HUES6 (cell line): ENCODE measurements around the gene IFT20.

ENCODE experiments used
- H3K27ac ChIP-seq: 2 replicates; pipeline ENCODE4 v1.7.0; 2013; ENCODE audit warnings: low read depth, mild to moderate bottlenecking, low read length, inconsistent platforms
- H3K27me3 ChIP-seq: 2 replicates; pipeline ENCODE4 v1.6.1; 2013; ENCODE audit warnings: low read length; ENCODE audit not compliant: control insufficient read depth, insufficient read depth
- H3K36me3 ChIP-seq: 2 replicates; pipeline ENCODE4 v1.6.1; 2013; ENCODE audit warnings: low read length; ENCODE audit not compliant: control insufficient read depth, insufficient read depth
- H3K4me1 ChIP-seq: 2 replicates; pipeline ENCODE4 v1.6.1; 2013; ENCODE audit warnings: low read length; ENCODE audit not compliant: control insufficient read depth, insufficient read depth
- H3K4me3 ChIP-seq: 2 replicates; pipeline ENCODE4 v1.5.1; 2013; ENCODE audit warnings: low read depth, low read length
- H3K9ac ChIP-seq: one replicate; pipeline ENCODE4 v1.6.1; 2013; ENCODE audit warnings: mild to moderate bottlenecking, low read length
- H3K9me3 ChIP-seq: 2 replicates; pipeline ENCODE4 v1.6.1; 2013; ENCODE audit warnings: low read depth, low read length; ENCODE audit not compliant: control insufficient read depth, insufficient read depth

IFT20 gene

GRCh38 chr17:28370035-28370743 is 34.9 kb upstream of the IFT20 start, which contains the start of gene VTN:
TSS of gene VTN (minus strand) at chr17:28370307. CDS start at chr17:28370203, 104 bp downstream.
- H3K9ac ChIP-seq: peak within 1 kb of the TSS; percentile 55
- H3K27ac ChIP-seq: no peak within 1 kb of the TSS; the same call in 1 of the 2 replicates
- H3K4me3 ChIP-seq: peak within 1 kb of the TSS; percentile 49
- H3K4me1 ChIP-seq: peaks cover 14% of the 10 kb centered on the region
- H3K9me3 ChIP-seq: no peaks in the 10 kb centered on the region
- peaks cover 35% of the 10 kb centered on the region for H3K27me3 ChIP-seq
- H3K36me3 ChIP-seq: peaks cover 2% of the 10 kb centered on the region; the same call in 1 of the 2 replicates

- Histone ChIP-seq H3K27me3 (peaks cover 31% of the 10 kb centered on the region), H3K36me3 (peaks cover 3% of the 10 kb centered on the region; the same call in 1 of the 2 replicates), H3K27ac (no peak overlapping the region), H3K9me3 (no peaks in the 10 kb centered on the region), H3K4me1 (peaks cover 14% of the 10 kb centered on the region), H3K9ac (peak overlapping the region; percentile 55), H3K4me3 (no peak overlapping the region)
These were observed 34.4 kb upstream of the IFT20 start for GRCh38 chr17:28369684-28370034.

DNA sequence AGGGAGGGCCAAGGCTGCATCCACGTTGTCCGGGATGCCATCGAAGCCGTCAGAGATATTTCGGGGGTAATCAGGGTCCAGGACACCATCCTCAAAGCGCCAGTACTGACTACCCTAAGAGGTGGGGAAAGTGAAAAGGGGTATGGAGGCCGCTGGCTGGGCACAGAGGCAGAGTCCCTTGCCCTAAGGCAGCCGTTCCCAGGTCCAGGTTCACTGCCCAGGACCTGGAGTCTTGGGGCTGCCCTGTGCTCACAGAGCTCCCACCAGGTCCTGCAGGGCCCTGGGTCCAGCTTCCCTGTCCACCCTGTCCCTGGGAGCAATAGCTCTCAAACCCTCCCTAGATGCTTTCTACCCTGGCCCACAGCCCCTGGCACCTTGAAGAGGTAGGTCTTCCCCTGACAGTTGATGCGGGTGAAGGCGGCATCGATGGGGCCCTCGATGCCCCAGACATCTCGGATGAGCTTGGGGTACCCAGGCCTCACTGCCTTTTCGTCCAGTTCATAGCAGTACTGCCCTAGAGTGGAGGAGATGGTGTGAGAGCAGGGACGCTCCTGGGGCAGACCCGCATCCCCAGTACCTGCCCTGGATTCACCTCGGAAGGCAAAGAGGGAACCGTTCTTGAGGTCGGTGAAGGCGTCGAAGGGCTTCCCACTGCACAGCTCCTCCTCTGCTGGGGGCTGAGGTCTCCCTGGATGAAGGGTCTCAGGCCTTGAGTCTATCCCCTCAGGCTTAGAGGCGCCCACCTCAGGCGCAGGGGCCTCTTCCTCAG is 33.8 kb upstream of the IFT20 start:
- Histone ChIP-seq H3K4me3 (no peak overlapping the region), H3K9me3 (no peaks in the 10 kb centered on the region), H3K9ac (no peak overlapping the region), H3K4me1 (peaks cover 14% of the 10 kb centered on the region), H3K36me3 (peaks cover 8% of the 10 kb centered on the region; the same call in 1 of the 2 replicates), H3K27ac (no peak overlapping the region), H3K27me3 (peaks cover 25% of the 10 kb centered on the region)

GRCh38 chr17:28368306-28368831 is 33.1 kb upstream of the IFT20 start:
- H3K27me3 ChIP-seq: peaks cover 18% of the 10 kb centered on the region
- no peak overlapping the region for H3K27ac ChIP-seq
- no peak overlapping the region for H3K4me3 ChIP-seq
- H3K9ac ChIP-seq: no peak overlapping the region
- H3K36me3 ChIP-seq: peaks cover 15% of the 10 kb centered on the region; the same call in 1 of the 2 replicates
- peaks cover 14% of the 10 kb centered on the region for H3K4me1 ChIP-seq
- H3K9me3 ChIP-seq: no peaks in the 10 kb centered on the region

DNA sequence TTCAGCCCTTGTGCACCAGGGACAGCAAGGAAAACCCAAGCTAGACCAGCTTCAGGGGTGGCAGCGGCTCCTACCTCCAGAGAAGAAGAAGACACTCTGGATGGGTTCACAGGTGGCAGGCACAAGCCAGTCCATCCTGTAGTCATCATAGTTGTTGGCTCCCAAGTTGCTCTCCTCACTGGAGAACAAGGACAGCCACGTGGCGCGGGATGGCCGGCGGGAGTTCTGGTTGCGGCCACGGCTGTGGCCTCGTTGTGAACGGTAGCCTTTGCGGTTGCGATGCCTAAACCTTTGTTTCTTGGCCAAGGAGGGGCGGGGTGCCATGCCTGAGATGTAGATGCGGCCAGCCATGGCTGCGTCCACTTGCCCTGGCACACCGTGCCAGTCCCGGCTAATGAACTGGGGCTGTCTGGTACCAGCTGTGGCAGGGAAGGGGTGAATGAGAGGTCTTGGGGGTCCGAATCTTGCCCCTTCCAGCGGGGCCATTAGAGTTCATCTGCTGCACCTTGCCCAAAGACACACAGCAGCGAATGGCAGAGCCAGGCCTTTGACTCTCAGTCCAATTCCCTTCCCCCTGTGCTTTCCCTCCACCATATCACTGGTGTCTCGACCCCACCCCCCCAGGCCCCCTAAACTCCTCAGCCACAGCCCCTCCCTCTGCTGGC is 32.5 kb upstream of the IFT20 start:
- H3K27me3 ChIP-seq: peaks cover 12% of the 10 kb centered on the region
- H3K9ac ChIP-seq: no peak overlapping the region
- H3K4me1 ChIP-seq: peaks cover 14% of the 10 kb centered on the region

GRCh38 chr17:28366605-28367004 is 31.3 kb upstream of the IFT20 start:
- no peak overlapping the region for H3K27ac ChIP-seq
- H3K27me3 ChIP-seq: peaks cover under 1% of the 10 kb centered on the region
- H3K4me3 ChIP-seq: no peak overlapping the region
- H3K4me1 ChIP-seq: peaks cover 14% of the 10 kb centered on the region
- no peak overlapping the region for H3K9ac ChIP-seq
- H3K36me3 ChIP-seq: peaks cover 31% of the 10 kb centered on the region
- H3K9me3 ChIP-seq: no peaks in the 10 kb centered on the region

More for the DNA sequence above, 32.5 kb upstream of the IFT20 start:
- Histone ChIP-seq H3K27ac (no peak overlapping the region), H3K4me3 (no peak overlapping the region), H3K36me3 (peaks cover 21% of the 10 kb centered on the region), H3K9me3 (no peaks in the 10 kb centered on the region)

DNA sequence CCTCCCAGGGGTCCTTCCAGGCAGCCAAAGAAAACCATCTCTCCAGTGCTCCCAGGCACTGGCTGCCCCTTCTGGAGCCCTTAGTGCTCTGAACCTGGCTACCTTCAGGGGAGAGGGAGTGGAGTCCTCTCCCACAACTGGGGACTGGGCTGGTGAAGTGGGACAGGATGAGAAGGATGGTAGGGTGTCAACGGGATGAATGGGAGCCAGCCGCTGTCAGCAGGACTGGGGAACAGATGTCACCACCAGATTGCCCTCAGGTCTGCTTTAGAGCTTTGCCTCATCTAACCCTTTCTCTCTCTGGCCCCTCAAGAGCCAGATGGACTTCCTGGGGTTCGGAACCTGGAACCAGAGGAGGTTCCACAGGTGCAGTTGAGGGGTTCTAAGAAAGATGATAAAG is 30.2 kb upstream of the IFT20 start:
- H3K9me3 ChIP-seq: no peaks in the 10 kb centered on the region
- no peak overlapping the region for H3K4me3 ChIP-seq
- no peak overlapping the region for H3K27ac ChIP-seq
- H3K4me1 ChIP-seq: peaks cover 8% of the 10 kb centered on the region
- H3K36me3 ChIP-seq: peaks cover 43% of the 10 kb centered on the region
- no peak overlapping the region for H3K9ac ChIP-seq
- H3K27me3 ChIP-seq: no peaks in the 10 kb centered on the region

DNA sequence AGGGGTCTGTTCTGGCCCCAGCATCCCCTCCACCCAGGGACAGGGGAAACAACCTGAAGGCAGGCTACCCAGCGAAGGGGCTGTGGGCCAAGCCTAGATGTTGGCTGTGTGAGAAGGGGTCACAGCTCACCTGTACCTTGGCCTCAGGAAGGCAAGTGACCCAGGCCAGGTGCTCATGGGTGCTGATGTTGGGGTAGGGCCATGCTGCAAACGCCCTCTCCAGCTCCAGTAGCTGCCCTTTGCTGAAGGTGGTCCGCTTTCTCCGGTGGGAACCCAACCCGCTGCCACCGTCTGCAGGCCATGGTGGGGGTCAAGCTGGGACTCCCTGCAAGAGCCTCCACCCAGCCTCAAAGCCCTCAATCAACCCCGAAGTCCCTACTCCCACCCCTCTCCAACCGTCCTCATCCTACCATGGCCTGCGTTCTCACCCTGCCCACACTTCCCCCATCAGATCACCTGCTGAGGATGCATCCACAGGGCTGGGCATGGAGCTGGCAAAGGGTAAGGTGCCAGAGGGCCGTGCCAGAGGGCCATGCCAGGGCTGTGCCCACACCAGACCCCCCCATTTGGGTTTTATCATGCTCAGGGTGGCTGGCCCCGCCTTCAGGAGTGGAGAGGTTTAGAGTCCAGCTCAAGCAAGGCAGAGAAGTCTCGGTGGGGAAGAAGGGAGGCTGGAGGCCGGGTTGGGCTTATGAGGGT is 29.5 kb upstream of the IFT20 start, which contains the start of gene SEBOX:
TSS of gene SEBOX (minus strand) at position 535 of the 699 bp plus-strand sequence. CDS start at position 487, 48 bp downstream.
- no peak within 1 kb of the TSS for H3K9ac ChIP-seq

DNA sequence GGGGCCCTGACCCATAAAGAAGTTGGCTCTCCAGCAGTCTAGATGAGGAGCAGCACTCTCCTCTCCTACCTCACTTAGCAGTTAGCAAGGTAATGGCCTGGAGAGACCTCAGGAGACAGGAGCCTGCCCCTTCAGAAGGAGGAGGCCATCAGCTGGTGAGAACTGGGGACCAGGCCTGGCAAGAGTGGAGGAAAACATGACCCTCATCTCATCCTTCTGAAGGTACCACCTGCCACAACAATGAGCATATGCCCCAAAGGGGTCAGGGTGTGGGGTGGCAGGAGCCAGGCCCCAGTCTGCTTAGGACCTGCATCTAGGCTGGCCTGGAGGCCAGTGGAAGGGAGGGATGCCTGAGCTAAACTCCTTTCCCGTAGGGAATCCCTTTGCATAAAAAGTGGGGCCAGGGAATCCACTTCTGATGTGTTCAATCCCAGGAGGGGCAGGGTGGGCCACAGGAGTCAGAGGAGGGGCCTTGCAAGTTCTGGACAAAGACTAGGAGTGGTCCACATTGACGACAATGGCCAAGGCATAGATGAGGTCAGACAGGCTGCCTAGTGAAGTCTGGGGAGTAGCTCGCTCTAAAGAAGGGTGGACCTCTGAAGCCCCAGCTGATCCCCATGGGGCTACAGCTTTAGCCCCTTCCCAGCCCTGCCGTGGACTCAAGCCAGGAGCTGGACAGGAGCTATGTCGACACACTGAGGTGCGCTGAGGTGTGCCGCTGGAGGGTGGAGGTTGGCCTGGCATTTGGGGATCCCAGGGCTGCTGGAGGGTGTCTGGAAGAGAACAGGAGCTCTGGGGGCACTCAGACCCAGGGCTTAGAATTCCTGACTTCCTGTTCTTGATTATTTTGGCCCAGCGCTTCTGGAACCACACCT is 28.7 kb upstream of the IFT20 start:
- no peak overlapping the region for H3K27ac ChIP-seq
- no peak overlapping the region for H3K4me3 ChIP-seq
- H3K36me3 ChIP-seq: peaks cover 55% of the 10 kb centered on the region
- H3K9me3 ChIP-seq: no peaks in the 10 kb centered on the region
- no peaks in the 10 kb centered on the region for H3K27me3 ChIP-seq
- no peaks in the 10 kb centered on the region for H3K4me1 ChIP-seq
- no peak overlapping the region for H3K9ac ChIP-seq

More for the DNA sequence above, 29.5 kb upstream of the IFT20 start, which contains the start of gene SEBOX:
- no peak within 1 kb of the TSS for H3K27ac ChIP-seq
- peaks cover 49% of the 10 kb centered on the region for H3K36me3 ChIP-seq
- peaks cover 1% of the 10 kb centered on the region for H3K4me1 ChIP-seq
- no peaks in the 10 kb centered on the region for H3K9me3 ChIP-seq
- H3K27me3 ChIP-seq: no peaks in the 10 kb centered on the region
- H3K4me3 ChIP-seq: no peak within 1 kb of the TSS
